ENCODE results near the gene STAM.
"Not testable (repeated sequence)": the region's sequence is repeated elsewhere in the genome, so short reads cannot be mapped to it uniquely, and the experiment has no call there.

The STAM gene

DNA sequence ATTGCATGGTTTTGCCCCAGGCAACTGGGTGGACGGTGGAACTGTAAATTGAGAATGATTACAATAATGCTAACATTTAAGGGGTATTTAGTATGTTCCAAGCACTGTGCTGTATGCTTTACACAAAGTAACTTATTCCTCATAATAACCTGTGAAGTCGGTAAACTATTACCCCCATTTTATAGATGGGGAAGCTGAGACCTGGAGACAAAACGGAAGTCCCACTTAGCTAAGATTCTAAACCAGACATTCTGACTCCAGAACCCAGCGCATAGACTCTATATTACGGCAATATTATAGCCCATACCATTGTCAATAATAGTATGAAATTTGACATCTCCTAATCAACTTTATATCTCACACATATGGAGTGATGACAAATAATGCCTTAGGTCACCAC is 68.1 kb downstream of the STAM start:
- H3K4me1 ChIP-seq (ENCODE audit: low read length): no peaks in the 10 kb centered on the region
- no peaks in the 10 kb centered on the region for H4K20me1 ChIP-seq (ENCODE audit: insufficient read depth, low read length)
- no peak overlapping the region for H3K4me3 ChIP-seq (ENCODE audit: low read length)
- no peak overlapping the region for H2AFZ ChIP-seq (ENCODE audit: low read depth, low read length)
- H3K79me2 ChIP-seq (ENCODE audit: low read length): no peaks in the 10 kb centered on the region
- TF ChIP-seq EZH2phosphoT487 (IDR thresholded peaks at IDR 0.05; ENCODE audit: low read depth): no peak
- TF ChIP-seq, protein P1, sequence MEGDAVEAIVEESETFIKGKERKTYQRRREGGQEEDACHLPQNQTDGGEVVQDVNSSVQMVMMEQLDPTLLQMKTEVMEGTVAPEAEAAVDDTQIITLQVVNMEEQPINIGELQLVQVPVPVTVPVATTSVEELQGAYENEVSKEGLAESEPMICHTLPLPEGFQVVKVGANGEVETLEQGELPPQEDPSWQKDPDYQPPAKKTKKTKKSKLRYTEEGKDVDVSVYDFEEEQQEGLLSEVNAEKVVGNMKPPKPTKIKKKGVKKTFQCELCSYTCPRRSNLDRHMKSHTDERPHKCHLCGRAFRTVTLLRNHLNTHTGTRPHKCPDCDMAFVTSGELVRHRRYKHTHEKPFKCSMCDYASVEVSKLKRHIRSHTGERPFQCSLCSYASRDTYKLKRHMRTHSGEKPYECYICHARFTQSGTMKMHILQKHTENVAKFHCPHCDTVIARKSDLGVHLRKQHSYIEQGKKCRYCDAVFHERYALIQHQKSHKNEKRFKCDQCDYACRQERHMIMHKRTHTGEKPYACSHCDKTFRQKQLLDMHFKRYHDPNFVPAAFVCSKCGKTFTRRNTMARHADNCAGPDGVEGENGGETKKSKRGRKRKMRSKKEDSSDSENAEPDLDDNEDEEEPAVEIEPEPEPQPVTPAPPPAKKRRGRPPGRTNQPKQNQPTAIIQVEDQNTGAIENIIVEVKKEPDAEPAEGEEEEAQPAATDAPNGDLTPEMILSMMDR (IDR thresholded peaks at IDR 0.05; ENCODE audit: low read depth, low read length): no peak
- no peak overlapping the region for H3K4me2 ChIP-seq (ENCODE audit: low read length)
- H3K27me3 ChIP-seq (ENCODE audit: low read depth, low read length): no peaks in the 10 kb centered on the region
- no peak overlapping the region for H3K27ac ChIP-seq (ENCODE audit: low read length)
- no peaks in the 10 kb centered on the region for H3K9me3 ChIP-seq (ENCODE audit: insufficient read depth, low read length)
- peaks cover 6% of the 10 kb centered on the region for H3K36me3 ChIP-seq (replicated peaks; ENCODE audit: low read depth, low read length)
- H3K9ac ChIP-seq (ENCODE audit: low read length): no peak overlapping the region

DNA sequence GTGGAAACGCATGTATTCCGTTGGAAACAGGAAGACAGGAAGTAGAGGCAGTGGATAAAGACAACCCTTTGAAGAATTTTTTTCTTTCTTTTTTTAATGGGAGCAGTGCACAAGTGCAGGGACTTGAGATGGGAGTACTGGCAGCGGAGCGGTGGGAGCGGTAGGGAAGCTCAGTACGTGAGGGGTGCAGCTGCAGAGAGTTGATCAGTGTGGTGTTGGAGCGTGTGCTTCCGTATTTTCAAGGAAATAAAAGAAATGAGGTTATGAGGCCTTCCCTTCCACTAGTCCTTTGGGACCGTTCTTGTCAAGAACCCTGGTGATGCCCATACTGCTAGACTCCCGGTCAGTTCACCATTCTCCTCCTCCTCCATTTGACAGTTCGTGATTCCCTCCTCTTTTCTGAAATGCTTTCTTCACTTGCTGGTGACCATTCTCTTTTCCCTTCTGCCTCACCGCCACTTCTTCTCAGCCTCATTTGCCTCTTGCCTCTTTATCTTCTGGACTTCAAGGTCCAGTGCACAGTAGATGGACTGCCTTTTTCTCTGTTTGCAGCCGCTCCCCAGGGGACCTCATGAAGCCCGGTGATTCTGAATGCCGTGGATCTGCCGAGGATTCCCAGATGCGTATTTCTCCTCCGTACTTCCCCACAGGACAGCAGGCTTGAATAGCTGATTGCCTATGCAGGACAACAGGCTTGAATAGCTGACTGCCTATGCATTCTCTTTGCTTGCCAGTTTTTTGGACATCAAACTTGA is 68.9 kb downstream of the STAM start:
- H3K36me3 ChIP-seq (replicated peaks; ENCODE audit: low read depth, low read length): peaks cover 6% of the 10 kb centered on the region

DNA sequence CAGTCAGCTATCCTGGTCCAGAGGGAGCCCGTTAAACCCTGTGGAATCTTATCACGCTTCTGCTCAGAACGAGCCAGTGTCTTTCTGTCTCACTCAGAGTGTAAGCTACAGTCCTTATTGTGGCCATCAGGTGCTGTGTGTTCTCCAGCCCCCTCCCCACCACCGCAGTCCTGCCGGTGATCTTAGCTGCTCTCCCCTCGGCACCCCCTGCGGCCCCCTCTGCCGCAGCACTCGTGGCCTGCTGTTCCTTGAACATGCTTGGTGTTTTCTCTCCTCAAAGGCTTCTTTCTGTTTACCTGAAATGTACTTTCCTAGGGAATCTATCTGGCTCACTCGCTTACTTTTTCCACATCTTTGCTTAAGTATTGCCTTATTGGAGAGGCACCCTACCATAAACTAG is 69.8 kb downstream of the STAM start:
- Histone ChIP-seq H3K4me1 (ENCODE audit: low read length) (no peaks in the 10 kb centered on the region), H3K79me2 (ENCODE audit: low read length) (no peaks in the 10 kb centered on the region), H4K20me1 (ENCODE audit: insufficient read depth, low read length) (no peaks in the 10 kb centered on the region), H3K36me3 (replicated peaks; ENCODE audit: low read depth, low read length) (peaks cover 6% of the 10 kb centered on the region), H3K4me2 (ENCODE audit: low read length) (no peak overlapping the region), H3K27ac (ENCODE audit: low read length) (no peak overlapping the region), H2AFZ (ENCODE audit: low read depth, low read length) (no peak overlapping the region), H3K9ac (ENCODE audit: low read length) (no peak overlapping the region), H3K9me3 (ENCODE audit: insufficient read depth, low read length) (no peaks in the 10 kb centered on the region), H3K4me3 (ENCODE audit: low read length) (no peak overlapping the region), H3K27me3 (ENCODE audit: low read depth, low read length) (no peaks in the 10 kb centered on the region)
- TF ChIP-seq, protein P1 (IDR thresholded peaks at IDR 0.05; ENCODE audit: low read depth, low read length): no peak
- no peak for TF ChIP-seq EZH2phosphoT487 (IDR thresholded peaks at IDR 0.05; ENCODE audit: low read depth)

More for the DNA sequence above, 68.9 kb downstream of the STAM start:
- Histone ChIP-seq H3K79me2 (ENCODE audit: low read length) (no peaks in the 10 kb centered on the region), H3K4me2 (ENCODE audit: low read length) (no peak overlapping the region), H4K20me1 (ENCODE audit: insufficient read depth, low read length) (no peaks in the 10 kb centered on the region), H3K4me1 (ENCODE audit: low read length) (no peaks in the 10 kb centered on the region), H3K9me3 (ENCODE audit: insufficient read depth, low read length) (no peaks in the 10 kb centered on the region), H3K4me3 (ENCODE audit: low read length) (no peak overlapping the region), H2AFZ (ENCODE audit: low read depth, low read length) (no peak overlapping the region), H3K27ac (ENCODE audit: low read length) (no peak overlapping the region), H3K27me3 (ENCODE audit: low read depth, low read length) (no peaks in the 10 kb centered on the region), H3K9ac (ENCODE audit: low read length) (no peak overlapping the region)
- TF ChIP-seq, protein P1 (IDR thresholded peaks at IDR 0.05; ENCODE audit: low read depth, low read length): no peak
- TF ChIP-seq EZH2phosphoT487 (IDR thresholded peaks at IDR 0.05; ENCODE audit: low read depth): no peak

DNA sequence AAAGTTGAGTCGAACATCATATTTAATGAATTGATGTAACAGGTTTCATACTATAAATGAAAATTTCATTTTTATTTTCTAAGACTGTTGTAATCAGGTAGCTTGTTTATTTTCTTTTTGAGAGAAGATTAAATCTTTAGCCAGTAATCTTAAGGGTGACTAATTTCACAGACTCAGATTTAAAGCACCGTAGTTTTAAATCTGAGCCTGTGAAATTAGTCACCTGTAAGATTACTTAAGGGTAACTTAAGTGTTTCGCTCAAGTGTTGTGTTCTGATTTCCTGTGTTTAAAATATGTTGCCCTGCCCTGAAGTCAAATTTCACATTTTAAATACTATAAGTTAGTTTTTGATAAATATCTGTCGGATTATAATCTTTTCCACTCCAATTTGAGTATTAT is 72.2 kb downstream of the STAM start:
- no peak for TF ChIP-seq EZH2phosphoT487 (IDR thresholded peaks at IDR 0.05; ENCODE audit: low read depth)
- TF ChIP-seq, protein P1 (IDR thresholded peaks at IDR 0.05; ENCODE audit: low read depth, low read length): no peak
- H3K9ac ChIP-seq (ENCODE audit: low read length): no peak overlapping the region
- H3K9me3 ChIP-seq (ENCODE audit: insufficient read depth, low read length): no peaks in the 10 kb centered on the region
- no peak overlapping the region for H3K4me3 ChIP-seq (ENCODE audit: low read length)
- H3K27me3 ChIP-seq (ENCODE audit: low read depth, low read length): no peaks in the 10 kb centered on the region
- H3K27ac ChIP-seq (ENCODE audit: low read length): no peak overlapping the region
- H3K36me3 ChIP-seq (replicated peaks; ENCODE audit: low read depth, low read length): peaks cover 2% of the 10 kb centered on the region
- H2AFZ ChIP-seq (ENCODE audit: low read depth, low read length): no peak overlapping the region
- H4K20me1 ChIP-seq (ENCODE audit: insufficient read depth, low read length): no peaks in the 10 kb centered on the region
- H3K4me2 ChIP-seq (ENCODE audit: low read length): no peak overlapping the region
- no peaks in the 10 kb centered on the region for H3K79me2 ChIP-seq (ENCODE audit: low read length)
- H3K4me1 ChIP-seq (ENCODE audit: low read length): no peaks in the 10 kb centered on the region

DNA sequence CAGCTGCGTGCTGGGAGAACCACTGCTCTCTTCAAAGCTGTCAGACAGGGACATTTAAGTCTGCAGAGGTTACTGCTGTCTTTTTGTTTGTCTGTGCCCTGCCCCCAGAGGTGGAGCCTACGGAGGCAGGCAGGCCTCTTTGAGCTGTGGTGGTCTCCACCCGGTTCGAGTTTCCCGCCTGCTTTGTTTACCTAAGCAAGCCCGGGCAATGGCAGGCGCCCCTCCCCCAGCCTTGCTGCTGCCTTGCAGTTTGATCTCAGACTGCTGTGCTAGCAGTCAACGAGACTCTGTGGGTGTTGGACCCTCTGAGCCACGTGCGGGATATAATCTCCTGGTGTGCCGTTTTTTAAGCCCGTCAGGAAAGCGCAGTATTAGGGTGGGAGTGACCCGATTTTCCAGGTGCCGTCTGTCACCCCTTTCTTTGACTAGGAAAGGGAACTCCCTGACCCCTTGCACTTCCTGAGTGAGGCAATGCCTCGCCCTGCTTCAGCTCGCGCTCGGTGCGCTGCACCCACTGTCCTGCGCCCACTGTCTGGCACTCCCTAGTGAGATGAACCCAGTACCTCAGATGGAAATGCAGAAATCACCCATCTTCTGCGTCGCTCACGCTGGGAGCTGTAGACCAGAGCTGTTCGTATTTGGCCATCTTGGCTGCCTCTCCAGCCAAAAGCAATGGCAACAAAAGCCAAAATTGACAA is 78.5 kb downstream of the STAM start:
- not testable (repeated sequence) for H3K36me3 ChIP-seq (replicated peaks; ENCODE audit: low read depth, low read length); H3K27me3 ChIP-seq (ENCODE audit: low read depth, low read length); H3K4me2 ChIP-seq (ENCODE audit: low read length); H3K4me1 ChIP-seq (ENCODE audit: low read length); H3K9me3 ChIP-seq (ENCODE audit: insufficient read depth, low read length); H3K27ac ChIP-seq (ENCODE audit: low read length); H3K9ac ChIP-seq (ENCODE audit: low read length); H3K4me3 ChIP-seq (ENCODE audit: low read length); H3K79me2 ChIP-seq (ENCODE audit: low read length); H2AFZ ChIP-seq (ENCODE audit: low read depth, low read length); H4K20me1 ChIP-seq (ENCODE audit: insufficient read depth, low read length)

Measured in OCI-LY3 (cell line).